ENCODE data around the gene FURIN. TPM values are rescaled to one million over a fixed set of nuclear protein-coding genes. Genes with fewer than 3 reads are reported as not detected.
A peak's percentile ranks its signal among the peaks of the same experiment; 100 is the strongest.

Gene FURIN
- total and polyA plus RNA-seq, 9 of the 15 experiments (the other 6 are each of a cell fraction or from before 2014, with no cell fraction given) = 0.92 to 99.9 (median 34.8) TPM

GRCh38 chr15:90837094-90837493 is 31.3 kb upstream of the FURIN start (continued):
- TF ChIP-seq CBFA2T3 (IDR thresholded peaks at IDR 0.05) (0 out of 2 replicates have a peak, but pooled peaks have one; percentile 8), NR4A1 (CRISPR knock-in tag; IDR thresholded peaks at IDR 0.05) (no peak), NR4A1 (tag; IDR thresholded peaks at IDR 0.05) (0 out of 2 replicates have a peak, but pooled peaks have one; percentile 18), MGA (IDR thresholded peaks at IDR 0.05) (peak; percentile 61), ARID4B (CRISPR knock-in tag; IDR thresholded peaks at IDR 0.05) (0 out of 2 replicates have a peak, but pooled peaks have one; percentile 18), FOXA3 (CRISPR knock-in tag; conservative IDR thresholded peaks at IDR 0.05 in 1 of 2, IDR thresholded peaks at IDR 0.05 in 1 of 2) (0 out of 4 replicates have a peak, but pooled peaks of 1 of the 2 experiments have one; percentile 43), ZFP91 (CRISPR knock-in tag; IDR thresholded peaks at IDR 0.05) (0 out of 2 replicates have a peak, but pooled peaks have one; percentile 20), ZFX (CRISPR knock-in tag; IDR thresholded peaks at IDR 0.05) (peak; percentile 43; the same call in 1 of the 2 replicates), L3MBTL2 (IDR thresholded peaks at IDR 0.05) (peak; percentile 62)

Measured in K562 (cell line).